GM21526 (cell line): ENCODE data around the gene DDX3X.
"Not testable (repeated sequence)": the region's sequence is repeated elsewhere in the genome, so short reads cannot be mapped to it uniquely, and the experiment has no call there.

Source experiments
- ATAC-seq: cut with Tn5 transposase; IDR thresholded peaks from one replicate; pipeline ENCODE4 v1.9.1; 2021; ENCODE audit warnings: moderate library complexity; ENCODE audit not compliant: unreplicated experiment, low FRiP score

The DDX3X gene

DNA sequence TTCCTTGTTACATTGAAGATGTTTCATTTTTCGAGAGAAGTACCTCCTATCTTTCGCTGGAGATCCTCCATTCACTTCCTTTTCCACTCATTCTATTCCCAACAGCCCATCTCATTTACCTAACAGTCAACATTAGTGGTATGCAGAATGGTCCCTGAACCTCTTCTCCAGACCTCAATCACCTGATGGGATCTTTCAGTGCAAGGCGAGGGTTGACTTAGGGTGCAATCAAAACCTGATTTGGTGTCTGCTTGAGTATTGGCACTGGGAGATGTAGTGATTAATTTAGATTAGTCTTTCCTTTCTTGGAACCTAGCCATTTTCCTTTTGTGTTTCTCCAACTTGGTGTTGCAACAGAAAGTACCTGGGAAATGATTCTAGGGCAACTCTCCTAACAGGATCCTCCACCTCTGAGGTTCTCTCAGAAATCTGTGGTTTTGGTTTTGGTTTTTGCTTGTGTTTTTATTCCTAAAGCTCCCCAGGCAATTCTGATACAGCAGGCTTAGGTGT is 18.4 kb downstream of the DDX3X start:
- no peak for ATAC-seq

DNA sequence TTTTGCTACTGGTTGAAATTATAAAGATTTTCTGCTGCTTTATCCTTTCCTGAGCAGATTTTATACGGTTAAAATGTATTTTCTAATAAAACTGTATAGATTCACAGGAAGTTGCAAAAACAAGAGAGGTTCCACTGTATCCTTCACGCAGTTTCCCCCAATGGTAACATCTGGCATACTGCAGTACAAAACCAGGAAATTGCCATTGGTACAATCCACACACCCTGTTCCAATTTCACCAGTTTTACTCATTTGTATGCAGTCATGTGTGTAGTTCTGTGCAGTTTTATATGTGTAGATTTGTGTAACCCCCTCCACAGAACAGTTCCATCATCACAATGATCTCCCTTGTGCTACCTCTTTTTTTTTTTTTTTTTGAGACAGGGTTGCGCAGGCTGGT is 20.0 kb downstream of the DDX3X start:
- no peak for ATAC-seq

DNA sequence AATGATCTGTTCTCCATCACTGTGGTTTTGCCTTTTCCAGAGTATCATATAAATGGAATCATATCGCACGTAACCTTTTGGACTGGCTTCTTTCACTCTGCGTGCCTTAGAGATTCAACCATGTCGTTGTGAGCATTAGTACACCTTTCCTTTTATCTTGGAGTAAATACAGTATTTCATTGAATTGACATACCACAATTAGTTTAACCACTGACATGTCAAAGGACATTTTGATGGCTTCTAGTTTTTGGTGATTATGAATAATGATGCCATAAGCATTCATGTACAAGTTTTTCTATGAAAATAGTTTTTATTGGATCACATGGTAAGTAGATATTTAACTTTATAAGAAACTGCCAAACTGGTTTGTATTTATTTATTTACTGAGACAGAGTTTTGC is 35.2 kb downstream of the DDX3X start:
- no peak for ATAC-seq

- not testable (repeated sequence) for ATAC-seq
Measured at GRCh38 chrX:41371575-41371974, 37.6 kb downstream of the DDX3X start.

DNA sequence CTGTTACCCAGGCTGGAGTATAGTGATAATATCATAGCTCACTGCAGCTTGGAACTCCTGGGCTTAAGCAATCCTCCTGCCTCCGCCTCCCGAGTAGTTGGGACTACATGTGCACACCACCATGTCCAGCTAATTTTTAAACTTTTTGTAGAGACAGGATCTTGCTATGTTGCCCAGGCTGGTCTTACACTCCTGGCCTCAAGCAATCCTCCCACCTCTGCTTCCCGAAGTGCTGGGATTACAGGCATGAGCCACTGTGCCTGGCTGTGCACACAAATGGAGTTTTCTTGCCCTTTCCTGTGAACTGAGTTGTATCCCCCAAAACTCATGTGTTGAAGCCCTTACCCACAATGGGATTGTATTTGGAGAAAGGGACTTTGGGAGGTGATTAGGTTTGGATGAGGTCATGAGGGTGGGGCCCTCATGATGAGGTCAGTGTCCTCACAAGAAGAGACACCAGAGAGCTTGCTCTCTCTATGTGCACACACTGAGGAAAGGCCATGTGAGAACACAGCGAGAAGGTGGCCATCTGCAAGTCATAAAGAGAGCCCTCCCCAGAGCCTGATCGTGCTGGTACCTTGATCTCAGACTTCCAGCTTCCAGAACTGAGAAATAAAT is 40.1 kb downstream of the DDX3X start:
- no peak for ATAC-seq

GRCh38 chrX:41377624-41378023 is 43.7 kb downstream of the DDX3X start:
- ATAC-seq: no peak

DNA sequence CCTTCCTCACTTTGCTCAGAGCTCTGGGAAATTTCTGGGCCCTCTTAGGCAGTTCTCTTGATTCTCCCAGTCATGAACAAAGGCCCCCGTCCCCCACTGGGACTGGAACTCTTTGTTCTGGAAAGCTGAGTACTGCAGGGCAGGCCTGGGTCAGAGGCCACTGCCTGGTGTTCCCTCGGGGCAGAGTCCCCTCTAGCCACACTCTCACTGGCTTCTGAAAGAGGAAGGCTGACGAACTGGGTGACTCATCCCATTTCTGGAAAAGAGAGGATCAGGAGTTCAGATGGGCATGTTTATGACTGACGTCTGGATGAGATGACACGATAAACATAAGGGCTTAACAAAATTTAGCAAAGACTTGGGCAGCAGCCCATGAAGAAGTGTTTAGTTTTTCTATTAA is 47.7 kb downstream of the DDX3X start:
- no peak for ATAC-seq

DNA sequence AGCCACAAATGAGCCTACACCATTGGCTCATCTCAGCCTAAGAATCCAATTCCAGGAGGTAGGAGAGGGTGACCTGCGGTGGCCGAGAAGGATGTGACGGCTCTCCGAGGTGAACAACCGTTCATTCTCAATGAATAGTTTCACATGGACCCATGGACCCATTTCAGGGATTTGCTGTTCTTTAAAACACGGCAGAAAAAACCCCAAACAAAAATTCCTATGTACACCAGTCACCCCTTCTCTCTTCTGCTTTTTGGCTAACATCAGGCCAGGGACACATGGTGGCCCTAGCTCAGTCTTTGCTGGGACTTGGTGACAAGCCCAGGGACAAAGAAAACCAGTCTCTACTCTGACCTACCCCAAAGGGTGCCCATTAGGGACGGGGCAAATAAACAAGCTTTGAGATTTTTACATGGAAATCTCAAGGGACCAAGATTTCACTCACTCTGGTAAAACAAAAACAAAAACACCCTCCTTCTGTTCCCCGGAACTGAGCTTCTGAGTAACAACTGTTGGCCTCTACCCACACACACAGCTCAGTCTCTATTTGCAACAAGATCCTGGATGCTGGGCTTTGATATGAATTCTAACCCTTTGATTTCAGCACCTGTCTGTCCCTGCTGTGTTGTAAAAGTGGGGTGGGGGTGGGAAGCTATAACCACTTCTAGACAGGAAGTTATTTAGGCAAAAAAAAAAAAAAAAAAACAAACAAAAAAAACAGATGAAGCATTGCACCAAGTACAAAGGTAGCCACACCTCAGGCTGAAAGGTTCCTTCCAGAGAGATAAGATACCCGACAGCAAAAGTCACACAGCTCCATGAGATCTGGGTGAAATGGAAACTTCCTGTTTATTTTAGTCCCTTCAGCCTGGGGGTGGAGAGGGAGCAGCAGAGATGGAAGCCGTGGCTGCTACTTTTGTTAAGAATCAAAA is 49.0 kb downstream of the DDX3X start:
- no peak for ATAC-seq

DNA sequence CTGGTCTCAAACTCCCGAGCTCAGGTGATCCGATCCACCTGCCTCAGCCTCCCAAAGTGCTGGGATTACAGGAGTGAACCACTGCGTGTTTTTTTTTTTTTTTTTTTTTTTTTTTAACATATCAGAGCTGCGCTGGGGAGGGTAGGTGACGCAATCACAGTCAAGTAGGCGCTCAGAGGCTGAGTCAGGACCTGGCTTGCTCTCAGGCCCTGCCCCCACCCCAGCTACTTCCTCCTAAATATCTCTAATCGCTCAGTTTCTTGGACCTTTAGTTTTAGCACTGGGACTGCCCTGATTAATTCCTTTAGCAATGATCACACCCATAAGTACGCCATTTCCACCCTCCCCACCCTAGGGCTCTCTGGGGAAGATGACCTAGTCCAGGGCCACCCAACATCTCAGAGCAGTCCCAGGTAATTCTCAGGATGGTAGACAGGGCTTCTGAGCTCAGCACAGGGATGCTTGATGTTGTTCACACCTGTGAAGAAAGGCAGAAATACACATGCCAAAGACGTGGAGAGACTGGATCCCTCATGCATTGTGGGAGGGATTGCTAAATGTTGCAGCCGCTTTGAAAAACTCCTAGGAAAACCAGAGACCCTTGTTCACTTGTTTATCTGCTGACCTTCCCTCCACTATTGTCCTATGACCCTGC is 50.2 kb downstream of the DDX3X start:
- no peak for ATAC-seq

GRCh38 chrX:41386222-41386990 is 52.4 kb downstream of the DDX3X start:
- ATAC-seq: no peak

DNA sequence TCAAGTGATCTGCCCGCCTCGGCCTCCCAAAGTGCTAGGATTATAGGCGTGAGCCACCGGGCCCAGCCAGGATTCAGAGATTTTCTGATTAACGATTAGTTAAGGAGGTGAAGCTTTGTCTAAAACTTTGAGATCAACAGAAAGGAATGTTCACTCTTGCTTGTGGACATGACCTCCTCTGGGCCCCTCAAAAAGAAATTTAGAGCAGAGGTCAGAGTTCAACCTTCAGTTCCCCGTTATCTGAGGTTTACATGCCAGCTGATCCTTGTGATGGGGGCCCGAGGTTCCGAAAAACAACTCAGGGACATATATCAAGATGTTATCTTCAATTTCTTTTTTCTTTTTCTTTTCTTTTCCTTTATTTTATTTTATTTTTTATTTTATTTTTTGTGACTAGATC is 54.6 kb downstream of the DDX3X start:
- ATAC-seq: no peak

DNA sequence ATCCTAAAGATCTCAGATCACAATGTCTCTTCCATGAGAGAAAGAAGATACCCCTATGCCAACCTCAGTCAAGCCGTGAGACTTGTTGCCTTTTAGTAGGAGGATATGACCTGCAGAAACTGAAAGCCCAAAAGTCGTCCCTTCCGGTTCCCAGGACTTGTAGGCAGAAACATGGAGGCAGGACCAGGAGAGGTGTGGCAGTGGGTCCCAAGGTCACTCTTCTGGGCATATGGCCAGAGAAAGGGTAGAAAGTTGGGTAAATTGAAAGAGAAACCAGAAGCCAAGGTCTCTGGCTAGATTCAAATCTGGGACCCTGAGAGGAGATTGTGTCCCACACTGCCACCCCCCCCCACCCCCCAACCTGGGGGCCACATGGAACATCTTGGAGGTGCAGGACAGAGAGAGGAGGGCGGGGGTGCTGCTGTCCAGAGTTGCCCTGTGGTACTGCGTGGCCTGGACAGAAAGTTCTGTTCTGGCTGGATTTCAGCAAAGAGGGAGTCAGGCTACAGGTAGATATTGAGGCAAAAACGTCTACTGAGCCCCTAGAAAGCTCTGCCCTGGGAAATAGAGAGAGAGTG is 55.4 kb downstream of the DDX3X start:
- no peak for ATAC-seq

- ATAC-seq: not testable (repeated sequence)
Measured at GRCh38 chrX:41390576-41390975, 56.6 kb downstream of the DDX3X start.

GRCh38 chrX:41391606-41392005 is 57.6 kb downstream of the DDX3X start:
- ATAC-seq: no peak

DNA sequence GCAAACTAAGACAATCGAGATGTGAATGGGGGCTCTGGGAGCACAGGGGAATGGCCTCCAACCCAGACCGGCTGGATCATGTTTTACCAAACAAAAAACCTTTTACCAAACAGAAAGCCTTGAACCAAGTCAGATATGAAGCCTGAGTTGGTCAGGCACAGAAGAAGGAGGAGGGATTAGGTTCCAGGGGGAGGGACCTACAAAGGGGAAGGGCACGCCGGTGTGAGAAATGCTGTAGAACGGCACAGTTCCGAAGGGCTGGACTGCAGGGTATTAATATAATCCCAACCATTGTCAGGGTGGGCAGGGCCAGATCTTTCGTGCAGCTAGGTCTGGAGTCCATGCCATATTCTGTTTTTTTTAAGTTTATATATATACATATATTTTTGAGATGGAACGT is 60.3 kb downstream of the DDX3X start:
- ATAC-seq: no peak

DNA sequence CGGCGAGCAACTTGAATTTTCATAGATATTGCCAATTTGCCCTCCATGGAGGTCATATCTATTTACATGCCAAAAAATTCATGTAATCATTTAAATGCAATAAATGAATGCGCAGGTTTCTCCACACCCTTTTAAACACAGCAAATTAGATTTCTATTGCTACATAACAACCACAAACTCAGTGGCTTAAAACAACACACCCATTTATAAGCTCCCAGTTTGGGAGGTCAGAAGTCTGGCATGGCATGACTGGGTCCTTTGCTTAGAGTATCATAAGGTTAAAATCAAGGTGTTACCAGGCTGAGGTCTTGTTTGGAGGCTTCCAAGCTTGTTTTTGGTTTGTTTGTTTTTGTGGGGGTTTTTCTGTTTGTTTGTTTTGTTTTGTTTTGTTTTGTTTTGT is 63.3 kb downstream of the DDX3X start:
- no peak for ATAC-seq

- no peak for ATAC-seq
Measured at GRCh38 chrX:41397768-41398167, 63.8 kb downstream of the DDX3X start.

- ATAC-seq: not testable (repeated sequence)
Measured at GRCh38 chrX:41402556-41402955, 68.6 kb downstream of the DDX3X start.

DNA sequence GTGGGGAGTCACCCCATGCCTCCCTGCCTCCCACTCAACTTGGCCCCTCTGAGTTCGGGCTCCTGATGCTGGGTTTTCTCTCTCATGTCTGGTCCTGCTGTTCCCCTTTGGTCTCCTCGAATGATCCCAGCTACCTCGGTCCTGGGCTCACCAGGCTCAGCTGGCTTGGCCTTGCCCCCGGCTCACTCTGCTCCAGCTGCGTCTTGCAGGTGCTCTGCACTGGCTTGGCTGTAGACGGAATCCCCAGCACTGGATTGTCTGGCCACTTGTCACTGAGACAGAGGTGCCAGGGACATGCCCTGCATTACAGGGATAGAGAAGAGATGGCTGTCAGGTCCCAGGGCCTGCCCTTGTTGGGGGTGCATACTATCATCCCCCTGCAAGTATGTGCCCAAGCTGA is 71.6 kb downstream of the DDX3X start:
- ATAC-seq: no peak

GRCh38 chrX:41406201-41406600 is 72.2 kb downstream of the DDX3X start:
- ATAC-seq: no peak
